OCI-LY3 (cell line): Measurements from ENCODE around the gene HJV.

ENCODE experiments used
- CTCF ChIP-seq: fragments of 200-600, 300-600 bp; sonication (generic); IDR thresholded peaks from 2 replicates; pipeline ENCODE4 v1.5.1; 2014; ENCODE audit warnings: antibody characterized with exemption, low read length, low read depth
- EZH2phosphoT487 ChIP-seq: fragments of 200-600 bp; shearing (Covaris generic); IDR thresholded peaks from 2 replicates; pipeline ENCODE4 v1.6.1; 2018; ENCODE audit warnings: antibody characterized with exemption, mixed run types, low read depth

GRCh38 chr1:146013559-146013922 is 8.0 kb downstream of the HJV start:
- TF ChIP-seq CTCF (no peak), EZH2phosphoT487 (no peak)
